ENCODE data around the gene NUP54. TPM values are rescaled to one million over a fixed set of nuclear protein-coding genes. Genes with fewer than 3 reads are reported as not detected.

The NUP54 gene
- total RNA-seq, 1 experiment from 2014 or later = 59.5 TPM

GRCh38 chr4:76074468-76074867 lies 73.7 kb downstream of the NUP54 start, which contains the start of gene ART3:
Gene ART3, plus strand, starts transcription at chr4:76074709. Its CDS starts 1,181 bp downstream, at chr4:76075890.
- DNase-seq (ENCODE audit: low read depth) = no peak

- no peak for DNase-seq (ENCODE audit: low read depth)
These were observed 75.4 kb downstream of the NUP54 start for GRCh38 chr4:76072760-76073159.

- DNase-seq (ENCODE audit: low read depth) = peak; percentile 56
These were observed 80.4 kb downstream of the NUP54 start for GRCh38 chr4:76067652-76068286.

- DNase-seq (ENCODE audit: low read depth) = no peak
These were observed 81.7 kb downstream of the NUP54 start for GRCh38 chr4:76066546-76066945.

Other genes with a start within 250 kb of the NUP54 start
- gene PPEF2, start 245.9 kb downstream of the NUP54 start, total RNA-seq (2014; rRNA removed; shearing (Covaris generic)) = not detected in 2 replicates
- gene NAAA, start 207.4 kb downstream of the NUP54 start, total RNA-seq (2014; rRNA removed; shearing (Covaris generic)) = 1.4 and 2.0 TPM in 2 replicates
- gene SDAD1, start 157.5 kb downstream of the NUP54 start, total RNA-seq (2014; rRNA removed; shearing (Covaris generic)) = 33.2 and 37.4 TPM in 2 replicates
- gene CXCL9, start 140.9 kb downstream of the NUP54 start, total RNA-seq (2014; rRNA removed; shearing (Covaris generic)) = not detected in 2 replicates
- gene CXCL10, start 124.9 kb downstream of the NUP54 start, total RNA-seq (2014; rRNA removed; shearing (Covaris generic)) = not detected in 2 replicates
- gene CXCL11, start 112.3 kb downstream of the NUP54 start, total RNA-seq (2014; rRNA removed; shearing (Covaris generic)) = not detected in 2 replicates
- not detected in 2 replicates for gene ART3, start 73.7 kb downstream of the NUP54 start, total RNA-seq (2014; rRNA removed; shearing (Covaris generic))
- gene SCARB2, start 65.4 kb upstream of the NUP54 start, total RNA-seq (2014; rRNA removed; shearing (Covaris generic)) = 76.0 and 79.0 TPM in 2 replicates
- not detected in 2 replicates for gene FAM47E, start 103.3 kb upstream of the NUP54 start, total RNA-seq (2014; rRNA removed; shearing (Covaris generic))
- 3.5 and 4.7 TPM in 2 replicates for gene STBD1, start 158.3 kb upstream of the NUP54 start, total RNA-seq (2014; rRNA removed; shearing (Covaris generic))